Measurements from ENCODE around the gene RASSF3.

DNA sequence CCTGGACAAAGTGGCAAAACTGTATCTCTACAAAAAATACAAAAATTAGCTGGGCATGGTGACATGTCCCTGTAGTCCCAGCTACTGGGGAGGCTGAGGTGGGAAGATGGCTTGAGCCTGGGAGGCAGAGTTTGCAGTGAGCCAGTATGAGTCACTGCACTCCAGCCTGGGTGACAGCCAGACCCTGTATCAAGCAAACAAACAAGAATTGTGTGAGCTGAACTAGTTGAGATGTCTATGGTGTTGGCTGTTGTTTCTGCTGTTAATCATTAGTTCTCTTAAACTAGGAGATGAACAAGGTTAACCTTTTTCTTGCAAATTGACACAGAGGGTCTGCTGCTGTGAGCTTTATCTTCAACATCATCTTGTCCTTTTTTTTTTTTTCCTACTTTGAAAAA, 23.6 kb downstream of the RASSF3 start:
- TF ChIP-seq EP300 (IDR thresholded peaks at IDR 0.05) (no peak), CTCF (IDR thresholded peaks at IDR 0.05) (no peak)
